ENCODE results near the gene SLC27A3. TPM values are rescaled to one million over a fixed set of nuclear protein-coding genes. Genes with fewer than 3 reads are reported as not detected.

Gene SLC27A3
- total RNA-seq, 1 donor, result 13.8 TPM

DNA sequence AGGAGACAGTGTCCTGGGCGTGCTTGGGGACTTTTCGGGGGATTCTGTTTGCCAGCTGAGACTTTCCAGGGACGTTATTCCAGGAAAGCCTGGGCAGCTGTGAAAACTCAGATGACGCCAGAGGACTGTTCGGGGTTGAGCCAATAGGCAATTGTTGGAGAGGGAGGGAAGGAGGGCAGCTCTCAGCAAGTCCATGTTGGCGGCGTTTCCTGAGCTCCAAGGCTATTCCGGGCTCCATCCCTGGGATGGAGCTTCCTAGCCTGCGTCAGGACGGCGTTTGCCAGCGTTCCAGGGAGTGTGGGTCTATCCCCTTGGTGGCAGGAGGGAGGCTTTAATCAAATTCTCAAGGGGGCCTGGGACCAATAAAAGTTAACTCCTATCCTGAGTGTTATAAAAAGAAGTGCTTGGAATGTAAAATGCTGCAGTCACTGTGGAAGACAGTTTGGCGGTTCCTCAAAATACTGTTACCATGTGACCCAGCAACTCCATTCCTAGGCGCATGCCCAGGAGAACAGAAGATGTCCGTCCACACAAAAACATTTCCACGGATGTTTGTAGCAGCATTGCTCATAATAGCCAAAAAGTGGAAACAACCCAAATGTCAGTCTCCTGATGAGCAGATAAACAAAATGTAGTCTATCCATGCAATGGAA is 15.2 kb downstream of the SLC27A3 start:
- peak overlapping the region; percentile 70 for H3K4me3 ChIP-seq (ENCODE audit: insufficient read depth, low read length)
- H3K27me3 ChIP-seq (ENCODE audit: insufficient read depth, low read length), result no peaks in the 10 kb centered on the region
- H3K36me3 ChIP-seq (ENCODE audit: insufficient read depth, low read length), result no peaks in the 10 kb centered on the region
- no peaks in the 10 kb centered on the region for H4K20me1 ChIP-seq (ENCODE audit: insufficient read depth, low read length)
- peak overlapping the region; percentile 97 for H3K27ac ChIP-seq (ENCODE audit: low read depth, low read length)
- no peaks in the 10 kb centered on the region for H3K9me3 ChIP-seq (ENCODE audit: low read depth, low read length)
- DNase-seq (ENCODE audit: insufficient read length, low spot score, missing footprints), result peak; percentile 95
- peaks cover 26% of the 10 kb centered on the region for H3K4me1 ChIP-seq (ENCODE audit: insufficient read depth, low read length)
- H3K79me2 ChIP-seq (ENCODE audit: insufficient read depth, low read length), result no peaks in the 10 kb centered on the region
- peak overlapping the region; percentile 90 for H3K4me2 ChIP-seq (ENCODE audit: insufficient read depth, low read length)
- peak overlapping the region; percentile 75 for H2AFZ ChIP-seq (ENCODE audit: low read length)
- TF ChIP-seq, protein P1, sequence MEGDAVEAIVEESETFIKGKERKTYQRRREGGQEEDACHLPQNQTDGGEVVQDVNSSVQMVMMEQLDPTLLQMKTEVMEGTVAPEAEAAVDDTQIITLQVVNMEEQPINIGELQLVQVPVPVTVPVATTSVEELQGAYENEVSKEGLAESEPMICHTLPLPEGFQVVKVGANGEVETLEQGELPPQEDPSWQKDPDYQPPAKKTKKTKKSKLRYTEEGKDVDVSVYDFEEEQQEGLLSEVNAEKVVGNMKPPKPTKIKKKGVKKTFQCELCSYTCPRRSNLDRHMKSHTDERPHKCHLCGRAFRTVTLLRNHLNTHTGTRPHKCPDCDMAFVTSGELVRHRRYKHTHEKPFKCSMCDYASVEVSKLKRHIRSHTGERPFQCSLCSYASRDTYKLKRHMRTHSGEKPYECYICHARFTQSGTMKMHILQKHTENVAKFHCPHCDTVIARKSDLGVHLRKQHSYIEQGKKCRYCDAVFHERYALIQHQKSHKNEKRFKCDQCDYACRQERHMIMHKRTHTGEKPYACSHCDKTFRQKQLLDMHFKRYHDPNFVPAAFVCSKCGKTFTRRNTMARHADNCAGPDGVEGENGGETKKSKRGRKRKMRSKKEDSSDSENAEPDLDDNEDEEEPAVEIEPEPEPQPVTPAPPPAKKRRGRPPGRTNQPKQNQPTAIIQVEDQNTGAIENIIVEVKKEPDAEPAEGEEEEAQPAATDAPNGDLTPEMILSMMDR (IDR thresholded peaks at IDR 0.05; ENCODE audit: extremely low read depth, low read depth, low read length), result no peak

DNA sequence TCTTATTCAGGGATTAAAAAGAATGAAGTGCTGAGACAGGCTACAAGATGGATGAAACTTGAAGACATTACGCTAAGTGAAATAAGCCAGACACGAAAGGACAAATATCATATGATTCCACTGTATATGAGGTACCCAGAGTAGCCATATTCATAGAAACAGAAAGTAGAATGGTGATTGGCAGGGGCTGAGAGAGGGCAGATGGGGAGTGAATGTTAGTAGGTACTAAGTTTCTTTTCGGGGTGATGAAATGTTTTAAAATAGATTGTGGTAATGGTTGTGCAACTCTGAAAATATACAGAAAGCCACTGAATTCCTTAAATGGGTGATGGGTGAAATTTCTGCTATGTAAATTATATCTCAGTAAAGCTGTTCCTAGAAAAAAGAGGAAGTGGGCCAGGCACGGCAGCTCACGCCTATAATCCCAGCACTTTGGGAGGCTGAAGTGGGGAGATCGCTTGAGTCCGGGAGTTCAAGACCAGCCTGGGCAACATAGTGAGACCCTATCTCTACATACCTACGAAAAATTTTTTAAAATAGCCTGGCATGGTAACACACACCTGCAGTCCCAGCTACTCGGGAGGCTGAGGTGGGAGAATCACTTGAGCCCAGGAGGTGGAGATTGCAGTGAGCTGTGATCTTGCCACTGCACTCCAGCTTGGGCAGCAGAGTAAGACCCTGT is 15.9 kb downstream of the SLC27A3 start:
- peak overlapping the region; percentile 70 for H3K4me3 ChIP-seq (ENCODE audit: insufficient read depth, low read length)
- H3K36me3 ChIP-seq (ENCODE audit: insufficient read depth, low read length), result no peaks in the 10 kb centered on the region
- H3K4me1 ChIP-seq (ENCODE audit: insufficient read depth, low read length), result peaks cover 26% of the 10 kb centered on the region
- no peaks in the 10 kb centered on the region for H4K20me1 ChIP-seq (ENCODE audit: insufficient read depth, low read length)
- H2AFZ ChIP-seq (ENCODE audit: low read length), result peak overlapping the region; percentile 75
- no peaks in the 10 kb centered on the region for H3K9me3 ChIP-seq (ENCODE audit: low read depth, low read length)
- TF ChIP-seq, protein P1 (IDR thresholded peaks at IDR 0.05; ENCODE audit: extremely low read depth, low read depth, low read length), result no peak
- H3K27me3 ChIP-seq (ENCODE audit: insufficient read depth, low read length), result no peaks in the 10 kb centered on the region
- peak; percentile 97 for DNase-seq (ENCODE audit: insufficient read length, low spot score, missing footprints)
- peak overlapping the region; percentile 97 for H3K27ac ChIP-seq (ENCODE audit: low read depth, low read length)
- H3K79me2 ChIP-seq (ENCODE audit: insufficient read depth, low read length), result no peaks in the 10 kb centered on the region
- H3K4me2 ChIP-seq (ENCODE audit: insufficient read depth, low read length), result peak overlapping the region; percentile 90

DNA sequence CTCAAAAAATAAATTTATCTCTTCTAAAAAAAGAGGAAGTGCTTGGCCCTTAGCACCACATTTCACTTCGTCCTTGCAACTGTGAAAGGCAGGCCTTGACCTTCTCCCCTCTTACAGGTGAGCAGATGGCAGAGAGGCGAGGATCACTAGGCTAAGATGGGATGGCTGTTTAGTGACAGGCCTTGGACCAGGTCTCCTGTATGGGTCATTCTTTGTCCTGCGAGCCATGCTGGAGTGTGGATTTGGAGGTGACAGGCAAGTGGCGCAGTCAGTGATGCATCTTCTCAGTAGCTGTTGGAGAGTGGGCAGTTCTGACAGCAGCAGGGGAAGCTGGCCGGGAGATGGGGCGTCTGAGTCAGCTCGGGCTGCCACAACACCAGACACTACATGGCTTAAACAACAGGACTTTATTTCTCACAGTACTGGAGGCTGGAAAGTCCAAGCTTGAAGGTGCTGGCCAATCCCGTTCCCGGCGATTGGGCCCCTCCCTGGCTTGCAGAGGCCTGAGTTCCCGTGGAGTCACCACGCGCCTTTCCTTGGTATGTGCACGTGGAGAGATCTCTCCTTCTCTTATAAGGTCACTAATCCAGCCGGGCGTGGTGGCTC is 16.5 kb downstream of the SLC27A3 start:
- no peaks in the 10 kb centered on the region for H3K36me3 ChIP-seq (ENCODE audit: insufficient read depth, low read length)
- H4K20me1 ChIP-seq (ENCODE audit: insufficient read depth, low read length), result peaks cover under 1% of the 10 kb centered on the region
- peak overlapping the region; percentile 97 for H3K27ac ChIP-seq (ENCODE audit: low read depth, low read length)
- H3K4me1 ChIP-seq (ENCODE audit: insufficient read depth, low read length), result peaks cover 26% of the 10 kb centered on the region
- H3K79me2 ChIP-seq (ENCODE audit: insufficient read depth, low read length), result no peaks in the 10 kb centered on the region
- H3K9me3 ChIP-seq (ENCODE audit: low read depth, low read length), result no peaks in the 10 kb centered on the region
- peak overlapping the region; percentile 21 for H2AFZ ChIP-seq (ENCODE audit: low read length)
- peak; percentile 92 for DNase-seq (ENCODE audit: insufficient read length, low spot score, missing footprints)
- TF ChIP-seq, protein P1 (IDR thresholded peaks at IDR 0.05; ENCODE audit: extremely low read depth, low read depth, low read length), result no peak
- peak overlapping the region; percentile 90 for H3K4me2 ChIP-seq (ENCODE audit: insufficient read depth, low read length)
- H3K4me3 ChIP-seq (ENCODE audit: insufficient read depth, low read length), result peak overlapping the region; percentile 70
- no peaks in the 10 kb centered on the region for H3K27me3 ChIP-seq (ENCODE audit: insufficient read depth, low read length)

DNA sequence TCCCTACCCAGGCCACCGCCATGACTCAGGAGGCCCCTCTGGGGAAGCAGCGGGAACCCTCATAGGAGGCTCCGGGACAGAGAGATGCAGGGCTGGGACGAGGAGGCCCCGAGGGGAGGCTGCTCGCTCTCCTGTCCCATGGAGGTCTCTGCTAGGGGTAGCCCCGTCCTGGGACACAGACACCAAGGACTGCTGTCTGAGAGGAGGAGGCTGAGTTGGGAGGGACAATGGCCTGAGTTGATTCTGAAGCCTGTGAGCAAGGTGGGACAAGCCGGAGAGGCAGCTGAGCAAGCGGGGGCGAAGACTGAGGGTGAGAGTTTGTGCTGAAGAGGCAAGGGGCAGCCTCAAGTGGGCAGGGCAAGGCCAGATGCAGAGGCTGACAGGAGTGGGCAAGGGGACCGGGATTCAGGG is 17.4 kb downstream of the SLC27A3 start:
- H3K4me2 ChIP-seq (ENCODE audit: insufficient read depth, low read length), result no peak overlapping the region
- no peak overlapping the region for H3K4me3 ChIP-seq (ENCODE audit: insufficient read depth, low read length)
- TF ChIP-seq, protein P1 (IDR thresholded peaks at IDR 0.05; ENCODE audit: extremely low read depth, low read depth, low read length), result no peak
- no peak for DNase-seq (ENCODE audit: insufficient read length, low spot score, missing footprints)
- no peaks in the 10 kb centered on the region for H3K36me3 ChIP-seq (ENCODE audit: insufficient read depth, low read length)
- H3K27ac ChIP-seq (ENCODE audit: low read depth, low read length), result no peak overlapping the region
- H3K4me1 ChIP-seq (ENCODE audit: insufficient read depth, low read length), result peaks cover 26% of the 10 kb centered on the region
- H2AFZ ChIP-seq (ENCODE audit: low read length), result no peak overlapping the region
- H4K20me1 ChIP-seq (ENCODE audit: insufficient read depth, low read length), result peaks cover 4% of the 10 kb centered on the region
- H3K27me3 ChIP-seq (ENCODE audit: insufficient read depth, low read length), result no peaks in the 10 kb centered on the region
- no peaks in the 10 kb centered on the region for H3K9me3 ChIP-seq (ENCODE audit: low read depth, low read length)
- H3K79me2 ChIP-seq (ENCODE audit: insufficient read depth, low read length), result no peaks in the 10 kb centered on the region

Data from osteoblast (primary cell).